Colon (tissue), 2 donors: ENCODE data around the gene DDX10.
"Not testable (repeated sequence)": the region's sequence is repeated elsewhere in the genome, so short reads cannot be mapped to it uniquely, and the experiment has no call there.

Source experiments
- FAIRE-seq: peaks from 2 replicates; lab custom pipeline; 2012; peaks lifted over from hg19 to GRCh38; lab: Jason Lieb, UNC
- donor health status: control.
- donor health status: control.

DDX10 gene

GRCh38 chr11:108774037-108774730, 109.3 kb downstream of the DDX10 start:
- no peak for FAIRE-seq

- no peak for FAIRE-seq
Observed at GRCh38 chr11:108775324-108775723, 110.5 kb downstream of the DDX10 start.

- FAIRE-seq: not testable (repeated sequence)
Observed at GRCh38 chr11:108779147-108779546, 114.3 kb downstream of the DDX10 start.

DNA sequence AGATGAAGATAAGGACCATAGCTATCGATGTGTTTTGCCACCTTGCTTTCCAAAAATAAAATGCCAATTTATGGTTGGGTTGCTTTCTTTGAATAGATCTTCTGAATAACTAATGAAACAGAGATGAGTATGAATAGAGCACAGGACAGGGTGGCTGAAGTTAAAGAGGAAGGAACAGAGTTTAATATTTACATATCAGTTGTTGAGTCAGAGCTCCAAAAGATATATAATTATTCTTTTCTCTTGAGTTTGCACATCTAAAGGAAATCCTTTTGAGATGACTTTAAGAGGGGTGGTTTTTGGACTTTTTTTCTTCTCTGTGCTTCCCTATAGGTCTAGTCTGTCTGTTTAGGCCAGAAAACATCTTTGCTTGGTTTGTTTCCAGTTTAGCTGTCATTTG, 115.2 kb downstream of the DDX10 start:
- no peak for FAIRE-seq

GRCh38 chr11:108781946-108782345, 117.1 kb downstream of the DDX10 start:
- no peak for FAIRE-seq

DNA sequence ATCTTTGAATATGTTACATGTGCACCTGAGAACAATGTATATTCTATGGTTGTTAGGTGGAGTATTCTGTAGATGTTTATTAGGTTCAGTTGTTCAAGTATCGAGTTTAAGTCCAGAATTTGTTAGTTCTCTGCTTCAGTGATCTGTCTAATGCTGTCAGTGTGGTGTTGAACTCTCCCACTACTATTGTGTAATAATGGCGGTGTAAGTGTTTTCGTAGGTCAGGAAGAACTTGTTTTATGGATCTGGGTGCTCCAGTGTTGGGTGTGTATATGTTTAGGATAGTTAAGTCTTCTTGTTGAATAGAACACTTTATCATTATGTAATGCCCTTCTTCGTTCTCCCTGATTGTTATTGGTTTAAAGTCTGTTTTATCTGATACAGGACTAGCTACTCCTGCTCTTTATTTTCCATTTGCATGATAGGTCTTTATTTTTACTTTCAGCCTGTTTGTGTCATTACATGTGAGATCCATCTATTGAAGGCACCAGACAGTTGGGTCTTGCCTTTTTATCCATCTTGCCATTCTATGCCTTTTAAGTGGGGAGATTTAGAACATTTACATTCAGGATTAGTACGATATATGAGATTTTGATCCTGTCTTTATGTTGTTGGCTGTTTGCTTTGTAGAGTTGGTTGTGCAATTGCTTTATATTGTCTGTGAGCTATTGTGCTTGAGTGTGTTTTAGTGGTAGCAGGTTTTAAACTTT, 121.6 kb downstream of the DDX10 start:
- FAIRE-seq: no peak

DNA sequence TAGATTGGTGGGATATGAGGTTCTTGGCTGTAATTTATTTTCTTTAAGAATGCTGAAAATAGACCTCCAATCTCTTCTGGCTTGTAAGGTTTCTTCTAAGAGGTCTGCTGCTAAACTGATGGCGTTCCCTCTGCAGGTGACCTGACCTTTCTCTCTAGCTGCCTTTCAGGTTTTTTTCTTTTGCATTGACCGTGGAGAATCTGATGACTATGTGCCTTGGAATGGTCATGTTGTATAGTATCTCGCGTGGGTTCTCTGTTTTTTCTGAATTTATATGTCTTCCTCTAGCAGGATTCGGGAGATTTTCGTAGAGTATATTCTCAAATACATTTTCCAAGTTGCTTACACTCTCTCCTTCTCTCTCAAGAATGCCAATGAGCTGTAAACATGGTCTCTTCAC, 122.2 kb downstream of the DDX10 start:
- no peak for FAIRE-seq

DNA sequence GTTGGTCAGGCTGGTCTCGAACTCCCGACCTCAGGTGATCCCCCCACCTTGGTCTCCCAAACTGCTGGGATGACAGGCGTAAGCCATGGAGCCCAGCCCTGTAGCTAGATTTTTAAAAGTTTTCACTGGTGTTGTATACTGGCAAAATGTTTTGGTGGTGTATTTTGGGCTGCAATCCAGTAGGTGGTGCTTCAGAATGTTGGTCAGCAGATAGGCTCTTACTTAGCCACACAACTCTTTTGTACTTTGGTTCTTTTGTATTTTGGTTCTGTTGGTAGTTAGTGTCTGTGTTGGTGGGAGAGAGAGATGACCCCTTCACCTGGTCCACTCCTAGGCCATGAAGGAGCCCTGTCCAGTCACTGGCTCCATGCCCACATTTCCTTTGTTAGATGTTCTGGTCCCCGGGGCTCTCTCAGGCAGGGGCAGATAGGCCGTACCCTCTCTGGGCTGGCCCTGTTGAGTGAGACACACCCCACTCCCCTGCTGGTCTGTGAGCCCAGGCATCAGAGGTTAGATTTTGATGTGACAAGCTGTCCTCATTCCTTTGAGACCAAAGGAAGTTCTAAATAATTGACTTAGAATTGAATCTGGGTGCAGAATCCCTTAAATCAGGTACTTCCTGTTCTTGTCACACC, 123.8 kb downstream of the DDX10 start:
- FAIRE-seq: no peak

DNA sequence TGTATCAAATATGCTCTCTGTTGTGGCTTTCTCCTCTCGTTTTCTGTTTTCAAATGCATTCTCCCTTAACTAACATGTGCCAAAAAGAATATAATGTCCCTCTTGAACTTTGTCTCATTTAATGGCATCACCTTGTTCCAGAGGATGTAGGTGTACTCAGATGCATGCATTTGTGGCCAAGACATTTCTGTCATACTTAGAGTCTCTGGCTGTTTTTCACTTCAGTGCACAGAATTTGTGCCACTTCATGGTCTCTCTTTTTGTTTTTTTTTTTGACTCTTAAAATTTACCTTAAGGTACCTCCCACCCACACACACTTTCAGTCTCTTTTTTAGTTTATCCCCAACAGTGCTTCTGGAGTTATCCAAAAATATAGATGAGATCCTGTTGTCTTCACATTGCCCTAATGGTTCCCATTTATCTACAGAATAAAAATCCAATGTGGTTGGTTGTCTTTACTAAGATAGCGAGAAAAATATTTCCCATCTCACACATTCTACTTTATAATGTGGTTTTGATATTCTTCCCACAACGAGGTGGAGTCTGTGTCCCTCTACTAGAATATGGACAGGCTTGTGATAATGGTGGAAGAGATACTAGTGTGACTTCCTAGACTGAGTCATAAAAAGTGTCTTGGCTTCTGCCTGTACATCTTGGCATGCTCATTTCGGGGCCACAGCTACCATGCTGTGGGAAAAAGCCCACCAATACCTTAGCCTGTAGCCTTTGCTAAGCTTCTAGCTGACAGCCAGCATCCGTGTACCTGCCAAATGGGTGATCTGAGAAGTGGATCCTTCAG, 125.8 kb downstream of the DDX10 start:
- FAIRE-seq: no peak

DNA sequence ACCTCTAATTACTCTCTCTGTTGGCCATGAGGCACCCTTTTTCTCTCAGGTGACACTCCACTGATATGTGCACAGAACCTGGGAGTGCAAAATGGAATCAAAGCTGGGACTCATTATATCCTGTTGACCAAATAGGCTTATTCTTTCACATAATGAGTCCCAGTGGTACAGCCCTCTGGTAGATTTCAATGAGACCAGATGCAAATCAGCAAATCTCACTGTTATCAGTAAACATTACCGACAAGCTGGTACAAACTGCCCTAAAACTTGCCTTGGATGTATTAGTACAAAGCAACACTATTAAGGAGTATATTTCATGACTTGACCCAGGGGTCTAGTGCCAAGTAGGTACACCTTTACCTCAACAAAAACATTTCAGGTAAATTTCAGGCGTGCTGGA, 128.3 kb downstream of the DDX10 start:
- no peak for FAIRE-seq

- no peak for FAIRE-seq
Observed at GRCh38 chr11:108793611-108794010, 128.7 kb downstream of the DDX10 start.

DNA sequence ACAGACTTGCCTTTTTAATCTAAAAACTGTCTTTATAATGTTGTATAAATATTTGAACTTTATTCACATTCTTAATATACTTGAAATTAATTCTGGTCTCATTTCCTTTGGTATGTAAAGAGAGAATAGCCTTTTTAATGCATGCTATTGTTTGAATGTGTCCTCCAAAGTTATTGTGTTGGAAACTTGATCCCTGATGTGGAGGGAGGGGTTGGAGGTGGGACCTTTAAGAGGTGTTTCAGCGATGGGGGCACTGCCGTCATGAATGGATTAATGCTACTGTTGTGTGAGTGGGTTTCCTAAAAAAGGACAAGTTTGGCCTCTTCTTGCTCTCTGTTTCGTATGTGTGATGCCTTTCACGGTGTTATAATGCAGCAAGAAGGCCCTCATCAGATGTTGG, 131.7 kb downstream of the DDX10 start:
- no peak for FAIRE-seq

DNA sequence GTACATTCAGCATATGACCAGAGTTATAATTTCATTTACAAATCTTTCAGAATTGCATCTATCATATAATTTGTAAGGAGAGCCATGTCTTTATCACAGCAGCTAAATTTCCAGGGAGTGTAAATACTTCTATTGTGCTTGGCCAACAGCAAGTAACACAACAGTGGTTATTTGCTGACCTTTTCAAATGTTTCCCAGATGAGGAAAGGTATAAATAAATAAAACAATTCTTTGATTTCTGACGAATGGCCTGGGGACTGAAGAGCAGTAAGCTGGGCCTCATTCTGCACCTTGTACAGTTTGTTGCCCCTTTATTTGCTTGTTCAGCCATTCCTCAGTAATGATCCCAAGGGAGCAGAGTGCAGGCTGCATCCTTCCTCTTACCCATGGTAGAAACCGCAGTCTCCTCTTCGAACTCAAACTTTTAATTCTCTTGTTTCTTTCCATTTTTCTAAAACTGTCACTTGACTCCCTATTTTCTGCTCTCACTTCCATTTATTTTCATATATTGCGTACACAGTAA, 132.8 kb downstream of the DDX10 start:
- FAIRE-seq: no peak

DNA sequence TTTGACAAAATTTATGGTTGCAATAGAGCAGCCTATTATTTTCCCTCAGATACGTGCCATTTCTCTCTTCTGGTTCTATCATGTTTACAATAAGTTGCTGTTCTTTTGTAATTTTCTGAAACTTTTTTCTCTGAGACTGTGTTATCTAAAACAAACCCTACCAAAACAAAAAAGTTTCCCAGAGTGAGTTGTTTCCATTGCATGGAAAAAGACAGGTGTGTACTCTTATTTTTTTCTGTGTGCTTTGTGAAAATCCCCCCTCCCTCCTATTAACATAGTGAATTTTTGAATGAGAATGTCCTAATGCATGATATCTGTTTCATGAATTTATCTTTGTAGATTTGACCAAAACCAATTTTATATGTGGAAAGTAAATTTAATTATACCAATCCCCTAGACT, 137.6 kb downstream of the DDX10 start:
- no peak for FAIRE-seq

DNA sequence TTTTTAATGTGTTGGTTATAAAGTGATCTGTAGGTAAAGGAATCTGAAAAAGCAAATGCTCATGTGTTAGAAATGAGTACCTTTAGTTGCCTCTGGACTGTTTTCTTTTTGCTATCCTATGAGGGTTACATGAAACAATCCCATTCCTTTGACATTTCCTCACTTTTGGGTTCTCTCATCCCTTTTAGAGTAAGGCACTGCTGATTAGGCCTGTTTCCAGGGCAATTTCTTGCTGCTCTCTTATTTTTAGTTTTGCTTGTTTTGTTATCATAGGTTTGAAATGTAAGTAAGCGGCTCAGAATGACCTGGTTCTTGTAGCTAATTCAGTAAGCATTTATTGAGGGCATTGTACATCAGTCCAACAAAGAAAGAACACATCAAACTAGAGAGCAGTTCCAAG, 138.9 kb downstream of the DDX10 start:
- FAIRE-seq: no peak

DNA sequence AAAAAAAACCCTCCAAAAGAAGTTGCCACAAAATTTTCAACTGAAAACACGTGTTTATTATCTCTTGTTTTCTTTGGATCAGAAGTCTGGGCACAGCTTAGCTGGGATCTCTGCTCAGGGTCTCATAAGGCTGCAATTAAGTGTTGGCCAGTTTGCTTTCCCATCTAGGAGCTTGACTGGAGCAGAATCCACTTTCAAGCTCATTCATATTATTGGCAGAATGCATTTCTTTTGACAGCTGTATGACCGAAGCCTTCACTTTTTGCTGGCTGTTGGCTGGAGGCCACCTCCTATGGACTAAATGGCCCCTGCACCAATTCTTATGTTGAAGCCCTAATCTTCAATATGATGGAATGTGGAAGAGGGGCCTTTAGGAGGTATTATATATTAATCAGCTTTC, 139.6 kb downstream of the DDX10 start:
- FAIRE-seq: no peak

GRCh38 chr11:108805030-108805429, 140.2 kb downstream of the DDX10 start:
- FAIRE-seq: no peak

DNA sequence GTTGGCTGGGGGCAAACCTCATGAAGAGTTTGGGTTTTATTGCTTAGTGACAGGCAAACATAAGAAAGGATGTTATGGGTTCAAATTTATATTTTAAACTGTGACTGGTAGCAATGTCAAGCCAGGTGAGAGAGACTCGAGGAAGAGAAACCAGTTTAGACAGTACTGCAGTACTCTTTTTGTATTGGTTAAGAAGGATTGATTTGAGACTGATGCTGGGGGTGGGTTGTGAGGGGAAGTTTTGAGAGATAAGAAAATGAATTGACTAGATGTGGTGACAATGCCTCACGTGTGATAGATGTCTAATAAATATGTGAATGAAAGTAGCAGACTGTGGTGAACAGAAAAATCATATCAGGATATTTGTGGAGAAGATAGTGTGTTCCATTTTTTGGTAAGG, 142.4 kb downstream of the DDX10 start:
- no peak for FAIRE-seq

GRCh38 chr11:108813086-108813485, 148.2 kb downstream of the DDX10 start:
- FAIRE-seq: peak; percentile 18

GRCh38 chr11:108817976-108818375, 153.1 kb downstream of the DDX10 start:
- no peak for FAIRE-seq

- FAIRE-seq: no peak
Observed at GRCh38 chr11:108818971-108819370, 154.1 kb downstream of the DDX10 start.

DNA sequence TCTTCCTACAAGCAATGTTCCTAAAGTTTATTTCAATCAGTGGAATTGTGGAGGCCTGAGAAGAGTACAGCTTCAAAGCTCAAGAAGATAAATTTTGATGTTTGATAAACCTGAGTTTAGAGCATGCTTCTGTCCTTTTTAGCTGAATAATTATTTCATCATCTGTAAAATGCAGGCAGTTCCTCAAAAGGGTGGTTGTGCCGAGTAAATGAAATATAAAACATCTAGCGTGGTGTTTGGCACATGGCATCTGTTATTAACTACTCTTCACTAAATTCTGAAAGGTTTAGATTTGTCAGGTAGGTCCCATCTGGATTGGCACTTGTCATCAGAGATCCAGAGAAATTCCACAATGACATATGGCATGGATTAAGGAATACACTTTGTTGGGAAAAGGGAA, 155.1 kb downstream of the DDX10 start:
- FAIRE-seq: no peak
